PC-3 (cell line): ENCODE results near the gene PGP.

Experiments used
- CTCF ChIP-seq: fragments of 300-600 bp; sonication (generic); conservative IDR thresholded peaks from 2 replicates; pipeline ENCODE4 v1.5.1; 2017; ENCODE audit warnings: antibody characterized with exemption, low read depth, mild to moderate bottlenecking, low read length
- EZH2 ChIP-seq: fragments of 300-600 bp; sonication (generic); IDR thresholded peaks from one replicate; pipeline ENCODE4 v1.6.1; 2017; ENCODE audit warnings: antibody characterized with exemption, mild to moderate bottlenecking, low read length; ENCODE audit not compliant: unreplicated experiment

GRCh38 chr16:2179576-2179975 lies 35.1 kb downstream of the PGP start:
- TF ChIP-seq CTCF: no peak
- no peak for TF ChIP-seq EZH2
